ENCODE measurements around the gene NFIX. TPM values are rescaled to one million over a fixed set of nuclear protein-coding genes. Genes with fewer than 3 reads are reported as not detected.

Gene NFIX
- total and polyA plus RNA-seq, 2 experiments from 2014 or later: 0.06 to 0.14 TPM

DNA sequence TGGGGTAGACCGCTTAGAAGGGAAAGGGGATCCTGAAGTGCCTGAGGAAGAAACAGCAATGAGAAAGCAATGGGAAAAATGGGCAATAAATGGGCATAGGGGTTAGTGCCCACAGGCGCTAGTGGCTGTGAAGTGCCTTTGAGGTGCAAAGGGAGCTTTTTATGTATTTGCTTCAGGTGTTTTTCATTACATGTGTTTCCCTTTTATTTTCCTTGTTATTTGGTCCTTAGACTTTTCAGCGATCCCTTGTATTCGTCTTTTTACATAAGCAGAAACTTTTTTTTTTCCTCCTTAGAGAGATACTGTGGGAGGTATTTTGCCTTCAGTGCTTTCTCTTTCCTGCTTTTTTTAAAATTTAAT lies 19.6 kb downstream of the NFIX start:
- TF ChIP-seq POLR2AphosphoS5 (IDR thresholded peaks at IDR 0.05; ENCODE audit: low read depth) (no peak), REST (IDR thresholded peaks at IDR 0.05; ENCODE audit: unreplicated experiment) (no peak), STAT1 (IDR thresholded peaks at IDR 0.05; ENCODE audit: unreplicated experiment) (no peak), JUNB (IDR thresholded peaks at IDR 0.05; ENCODE audit: unreplicated experiment) (no peak), EZH2phosphoT487 (IDR thresholded peaks at IDR 0.05; ENCODE audit: unreplicated experiment) (no peak), CREB1 (CRISPR knock-in tag; IDR thresholded peaks at IDR 0.05; ENCODE audit: low read depth) (no peak), ETS1 (IDR thresholded peaks at IDR 0.05) (no peak), ZNF331 (CRISPR knock-in tag; IDR thresholded peaks at IDR 0.05; ENCODE audit: low read depth) (no peak), EZH2 (IDR thresholded peaks at IDR 0.05; ENCODE audit: low read depth, unreplicated experiment) (no peak), CTCF (conservative IDR thresholded peaks at IDR 0.05; ENCODE audit: low read depth in 2 of 2) (no peak), ZNF114 (CRISPR knock-in tag; IDR thresholded peaks at IDR 0.05) (no peak)
- TF ChIP-seq, protein P1, sequence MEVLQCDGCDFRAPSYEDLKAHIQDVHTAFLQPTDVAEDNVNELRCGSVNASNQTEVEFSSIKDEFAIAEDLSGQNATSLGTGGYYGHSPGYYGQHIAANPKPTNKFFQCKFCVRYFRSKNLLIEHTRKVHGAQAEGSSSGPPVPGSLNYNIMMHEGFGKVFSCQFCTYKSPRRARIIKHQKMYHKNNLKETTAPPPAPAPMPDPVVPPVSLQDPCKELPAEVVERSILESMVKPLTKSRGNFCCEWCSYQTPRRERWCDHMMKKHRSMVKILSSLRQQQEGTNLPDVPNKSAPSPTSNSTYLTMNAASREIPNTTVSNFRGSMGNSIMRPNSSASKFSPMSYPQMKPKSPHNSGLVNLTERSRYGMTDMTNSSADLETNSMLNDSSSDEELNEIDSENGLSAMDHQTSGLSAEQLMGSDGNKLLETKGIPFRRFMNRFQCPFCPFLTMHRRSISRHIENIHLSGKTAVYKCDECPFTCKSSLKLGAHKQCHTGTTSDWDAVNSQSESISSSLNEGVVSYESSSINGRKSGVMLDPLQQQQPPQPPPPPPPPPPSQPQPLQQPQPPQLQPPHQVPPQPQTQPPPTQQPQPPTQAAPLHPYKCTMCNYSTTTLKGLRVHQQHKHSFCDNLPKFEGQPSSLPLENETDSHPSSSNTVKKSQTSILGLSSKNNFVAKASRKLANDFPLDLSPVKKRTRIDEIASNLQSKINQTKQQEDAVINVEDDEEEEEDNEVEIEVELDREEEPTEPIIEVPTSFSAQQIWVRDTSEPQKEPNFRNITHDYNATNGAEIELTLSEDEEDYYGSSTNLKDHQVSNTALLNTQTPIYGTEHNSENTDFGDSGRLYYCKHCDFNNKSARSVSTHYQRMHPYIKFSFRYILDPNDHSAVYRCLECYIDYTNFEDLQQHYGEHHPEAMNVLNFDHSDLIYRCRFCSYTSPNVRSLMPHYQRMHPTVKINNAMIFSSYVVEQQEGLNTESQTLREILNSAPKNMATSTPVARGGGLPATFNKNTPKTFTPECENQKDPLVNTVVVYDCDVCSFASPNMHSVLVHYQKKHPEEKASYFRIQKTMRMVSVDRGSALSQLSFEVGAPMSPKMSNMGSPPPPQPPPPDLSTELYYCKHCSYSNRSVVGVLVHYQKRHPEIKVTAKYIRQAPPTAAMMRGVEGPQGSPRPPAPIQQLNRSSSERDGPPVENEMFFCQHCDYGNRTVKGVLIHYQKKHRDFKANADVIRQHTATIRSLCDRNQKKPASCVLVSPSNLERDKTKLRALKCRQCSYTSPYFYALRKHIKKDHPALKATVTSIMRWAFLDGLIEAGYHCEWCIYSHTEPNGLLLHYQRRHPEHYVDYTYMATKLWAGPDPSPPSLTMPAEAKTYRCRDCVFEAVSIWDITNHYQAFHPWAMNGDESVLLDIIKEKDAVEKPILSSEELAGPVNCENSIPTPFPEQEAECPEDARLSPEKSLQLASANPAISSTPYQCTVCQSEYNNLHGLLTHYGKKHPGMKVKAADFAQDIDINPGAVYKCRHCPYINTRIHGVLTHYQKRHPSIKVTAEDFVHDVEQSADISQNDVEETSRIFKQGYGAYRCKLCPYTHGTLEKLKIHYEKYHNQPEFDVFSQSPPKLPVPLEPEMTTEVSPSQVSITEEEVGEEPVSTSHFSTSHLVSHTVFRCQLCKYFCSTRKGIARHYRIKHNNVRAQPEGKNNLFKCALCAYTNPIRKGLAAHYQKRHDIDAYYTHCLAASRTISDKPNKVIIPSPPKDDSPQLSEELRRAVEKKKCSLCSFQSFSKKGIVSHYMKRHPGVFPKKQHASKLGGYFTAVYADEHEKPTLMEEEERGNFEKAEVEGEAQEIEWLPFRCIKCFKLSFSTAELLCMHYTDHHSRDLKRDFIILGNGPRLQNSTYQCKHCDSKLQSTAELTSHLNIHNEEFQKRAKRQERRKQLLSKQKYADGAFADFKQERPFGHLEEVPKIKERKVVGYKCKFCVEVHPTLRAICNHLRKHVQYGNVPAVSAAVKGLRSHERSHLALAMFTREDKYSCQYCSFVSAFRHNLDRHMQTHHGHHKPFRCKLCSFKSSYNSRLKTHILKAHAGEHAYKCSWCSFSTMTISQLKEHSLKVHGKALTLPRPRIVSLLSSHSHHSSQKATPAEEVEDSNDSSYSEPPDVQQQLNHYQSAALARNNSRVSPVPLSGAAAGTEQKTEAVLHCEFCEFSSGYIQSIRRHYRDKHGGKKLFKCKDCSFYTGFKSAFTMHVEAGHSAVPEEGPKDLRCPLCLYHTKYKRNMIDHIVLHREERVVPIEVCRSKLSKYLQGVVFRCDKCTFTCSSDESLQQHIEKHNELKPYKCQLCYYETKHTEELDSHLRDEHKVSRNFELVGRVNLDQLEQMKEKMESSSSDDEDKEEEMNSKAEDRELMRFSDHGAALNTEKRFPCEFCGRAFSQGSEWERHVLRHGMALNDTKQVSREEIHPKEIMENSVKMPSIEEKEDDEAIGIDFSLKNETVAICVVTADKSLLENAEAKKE (CRISPR knock-in tag; IDR thresholded peaks at IDR 0.05): no peak
- no peaks in the 10 kb centered on the region for H3K79me2 ChIP-seq (replicated peaks; ENCODE audit: insufficient read depth)
- DNase-seq (ENCODE audit: low spot score) (peak; percentile 45), ATAC-seq (no peak)
- H3K27ac ChIP-seq (ENCODE audit: low read depth): no peak overlapping the region
- H3K36me3 ChIP-seq (ENCODE audit: insufficient read depth): no peaks in the 10 kb centered on the region
- Mint-ChIP-seq H3K36me3 (ENCODE audit: low read depth) (no peaks in the 10 kb centered on the region), H3K4me1 (peaks cover 74% of the 10 kb centered on the region), H3K4me3 (peak overlapping the region; percentile 22; the same call in 1 of the 3 replicates), H3K27ac (no peak overlapping the region), H3K27me3 (ENCODE audit: insufficient read depth, low read depth, poor library complexity) (peaks cover 100% of the 10 kb centered on the region), H3K9me3 (peaks cover 20% of the 10 kb centered on the region)
- peaks cover 91% of the 10 kb centered on the region for H3K4me1 ChIP-seq (ENCODE audit: insufficient read depth)
- no peak overlapping the region for H3K4me3 ChIP-seq
- H3K9me2 ChIP-seq (ENCODE audit: insufficient read depth): no peaks in the 10 kb centered on the region
- H3K4me2 ChIP-seq: peak overlapping the region; percentile 71
- H2AFZ ChIP-seq: no peak overlapping the region
- peaks cover 37% of the 10 kb centered on the region for H4K20me1 ChIP-seq (replicated peaks; ENCODE audit: insufficient read depth)
- peaks cover 100% of the 10 kb centered on the region for H3K27me3 ChIP-seq (ENCODE audit: insufficient read depth)
- H3F3A ChIP-seq (replicated peaks; ENCODE audit: low read depth): peaks cover 50% of the 10 kb centered on the region

Measured in GM23338 (cell line).